DMS114 treated with DMSO at 0.1 percent for 48 hours (cell line): ENCODE measurements around the gene THEM4.
A peak's percentile ranks its signal among the peaks of the same experiment; 100 is the strongest.

Source experiments
- DNase-seq: peaks from one replicate; lab custom pipeline; 2025; ENCODE audit not compliant: unreplicated experiment; lab: John Stamatoyannopoulos, UW

Gene THEM4

GRCh38 chr1:151909167-151910149 lies at the start of gene THEM4:
Gene THEM4 (minus strand): TSS chr1:151909511. CDS start chr1:151909458, 53 bp downstream.
- DNase-seq: peak; percentile 93

GRCh38 chr1:151958959-151959358 lies 49.6 kb upstream of the THEM4 start:
- no peak for DNase-seq

- DNase-seq: no peak
Observed at GRCh38 chr1:151956957-151957497, 47.7 kb upstream of the THEM4 start.

- no peak for DNase-seq
Observed at GRCh38 chr1:151953409-151954094, 44.2 kb upstream of the THEM4 start.

GRCh38 chr1:151952811-151953210 lies 43.5 kb upstream of the THEM4 start:
- no peak for DNase-seq

GRCh38 chr1:151949371-151950193 lies 40.3 kb upstream of the THEM4 start:
- no peak for DNase-seq

- DNase-seq: no peak
Observed at GRCh38 chr1:151948506-151948905, 39.2 kb upstream of the THEM4 start.

- DNase-seq: no peak
Observed at GRCh38 chr1:151947140-151947539, 37.8 kb upstream of the THEM4 start.

- no peak for DNase-seq
Observed at GRCh38 chr1:151945725-151946722, 36.7 kb upstream of the THEM4 start.

- no peak for DNase-seq
Observed at GRCh38 chr1:151944857-151945575, 35.7 kb upstream of the THEM4 start.

- no peak for DNase-seq
Observed at GRCh38 chr1:151944126-151944856, 35.0 kb upstream of the THEM4 start.

- DNase-seq: no peak
Observed at GRCh38 chr1:151943591-151943990, 34.3 kb upstream of the THEM4 start.

GRCh38 chr1:151942882-151943281 lies 33.6 kb upstream of the THEM4 start:
- no peak for DNase-seq

- no peak for DNase-seq
Observed at GRCh38 chr1:151940541-151940940, 31.2 kb upstream of the THEM4 start.

- DNase-seq: no peak
Observed at GRCh38 chr1:151939779-151940178, 30.5 kb upstream of the THEM4 start.

GRCh38 chr1:151939141-151939540 lies 29.8 kb upstream of the THEM4 start:
- DNase-seq: no peak

- no peak for DNase-seq
Observed at GRCh38 chr1:151936653-151937052, 27.3 kb upstream of the THEM4 start.

GRCh38 chr1:151935894-151936602 lies 26.7 kb upstream of the THEM4 start:
- no peak for DNase-seq
